ENCODE results near the gene CRYAB. TPM values are rescaled to one million over a fixed set of nuclear protein-coding genes. Genes with fewer than 3 reads are reported as not detected.

CRYAB gene
- total RNA-seq, 4 donors from 2014 or later: 295 to 1,416 (median 399) TPM

DNA sequence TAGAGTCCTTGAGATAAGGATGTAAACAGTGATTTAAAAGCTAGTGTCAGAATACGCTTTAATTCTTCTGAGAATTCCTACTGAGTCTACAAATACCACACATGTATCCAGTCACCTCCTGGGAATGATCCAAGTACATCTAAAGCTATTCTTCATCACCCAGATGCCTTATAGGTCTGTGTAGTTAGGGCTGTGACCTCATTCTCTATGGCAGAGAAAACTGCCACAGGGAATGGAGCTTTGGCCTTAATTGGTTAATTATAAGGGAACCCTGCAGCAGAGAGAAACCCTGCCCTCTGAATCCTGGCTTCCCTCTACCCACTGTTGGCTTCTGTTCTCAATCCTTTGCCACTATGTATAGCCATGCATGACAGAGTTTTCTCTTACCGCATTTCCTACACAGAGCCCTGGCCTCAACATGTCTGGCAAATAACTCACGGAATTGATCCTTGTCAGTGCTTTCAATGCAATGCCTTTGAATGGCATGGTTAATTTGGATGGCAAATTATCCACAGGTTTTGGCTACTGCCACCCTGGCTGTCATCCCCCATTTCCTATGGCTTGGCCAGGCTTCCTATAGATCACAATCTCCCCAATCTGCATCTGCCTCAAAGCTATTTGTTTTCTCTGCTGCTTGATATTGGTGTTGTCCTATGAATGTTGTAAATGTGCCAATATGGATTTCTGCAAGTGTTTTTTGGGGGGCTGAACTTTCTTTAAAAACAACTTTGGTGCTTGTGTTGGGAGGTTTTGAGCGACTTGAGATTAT lies 28.4 kb upstream of the CRYAB start:
- TF ChIP-seq, protein P1, sequence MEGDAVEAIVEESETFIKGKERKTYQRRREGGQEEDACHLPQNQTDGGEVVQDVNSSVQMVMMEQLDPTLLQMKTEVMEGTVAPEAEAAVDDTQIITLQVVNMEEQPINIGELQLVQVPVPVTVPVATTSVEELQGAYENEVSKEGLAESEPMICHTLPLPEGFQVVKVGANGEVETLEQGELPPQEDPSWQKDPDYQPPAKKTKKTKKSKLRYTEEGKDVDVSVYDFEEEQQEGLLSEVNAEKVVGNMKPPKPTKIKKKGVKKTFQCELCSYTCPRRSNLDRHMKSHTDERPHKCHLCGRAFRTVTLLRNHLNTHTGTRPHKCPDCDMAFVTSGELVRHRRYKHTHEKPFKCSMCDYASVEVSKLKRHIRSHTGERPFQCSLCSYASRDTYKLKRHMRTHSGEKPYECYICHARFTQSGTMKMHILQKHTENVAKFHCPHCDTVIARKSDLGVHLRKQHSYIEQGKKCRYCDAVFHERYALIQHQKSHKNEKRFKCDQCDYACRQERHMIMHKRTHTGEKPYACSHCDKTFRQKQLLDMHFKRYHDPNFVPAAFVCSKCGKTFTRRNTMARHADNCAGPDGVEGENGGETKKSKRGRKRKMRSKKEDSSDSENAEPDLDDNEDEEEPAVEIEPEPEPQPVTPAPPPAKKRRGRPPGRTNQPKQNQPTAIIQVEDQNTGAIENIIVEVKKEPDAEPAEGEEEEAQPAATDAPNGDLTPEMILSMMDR (IDR thresholded peaks at IDR 0.05; ENCODE audit: low read depth): no peak

DNA sequence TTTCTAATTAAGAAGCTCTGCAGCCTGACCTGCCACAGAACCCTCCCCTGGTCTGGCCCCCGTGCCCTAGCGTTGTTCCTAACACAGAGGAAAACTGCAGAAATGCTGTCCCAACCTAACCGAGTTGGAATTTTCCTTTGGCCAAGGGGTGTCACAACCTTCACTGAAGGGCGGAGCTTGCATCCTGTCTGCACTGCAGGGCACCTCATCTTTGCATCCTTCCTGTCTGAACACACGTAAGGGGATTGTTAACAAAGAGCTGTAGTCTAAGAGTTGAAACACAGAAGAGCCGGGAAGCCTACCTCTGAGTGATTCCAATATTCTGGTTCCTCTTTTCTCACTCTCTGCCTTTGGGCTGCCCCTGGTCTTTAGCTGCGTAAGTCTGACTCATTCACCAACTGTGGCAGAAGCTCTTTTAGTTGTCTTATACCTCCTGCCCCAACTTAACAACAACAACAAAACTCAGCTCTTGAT lies 27.2 kb upstream of the CRYAB start:
- TF ChIP-seq, protein P1 (IDR thresholded peaks at IDR 0.05; ENCODE audit: low read depth): no peak

DNA sequence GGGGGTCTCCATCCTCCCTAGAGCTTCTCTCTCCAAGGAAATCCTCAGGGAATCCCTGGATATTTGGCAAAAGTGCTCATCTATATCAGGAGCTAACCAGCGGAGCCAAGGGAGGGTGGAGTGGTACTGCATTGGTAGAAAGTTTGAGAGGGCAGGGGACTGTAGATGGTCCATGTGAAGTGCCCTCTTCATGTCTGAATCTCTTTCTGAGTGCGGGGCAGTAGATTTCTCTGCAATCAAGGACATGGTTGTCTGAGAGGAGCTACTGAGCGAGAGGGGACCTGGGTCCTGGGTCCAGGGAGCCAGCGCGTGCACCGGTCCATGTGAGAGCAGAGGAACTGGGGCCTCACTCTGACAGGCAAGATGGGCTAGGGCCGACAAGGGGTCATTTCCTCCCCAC lies 26.3 kb upstream of the CRYAB start:
- TF ChIP-seq, protein P1 (IDR thresholded peaks at IDR 0.05; ENCODE audit: low read depth): no peak

DNA sequence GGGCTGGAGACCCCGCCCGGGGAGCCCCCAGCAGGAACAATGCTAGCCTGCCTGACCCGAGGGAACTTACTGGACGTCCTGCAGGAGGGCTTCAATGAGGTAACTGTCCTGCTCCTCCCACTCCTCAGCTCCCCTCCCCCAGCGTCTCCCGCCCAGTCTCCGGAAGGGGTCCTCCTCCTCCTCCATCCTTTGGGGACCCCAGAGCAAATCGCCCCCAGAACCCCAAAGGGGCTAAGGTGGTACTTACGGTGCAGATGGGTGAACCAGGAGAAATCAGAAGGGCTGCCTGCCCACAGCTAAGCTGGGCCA lies 25.8 kb upstream of the CRYAB start:
- TF ChIP-seq, protein P1 (IDR thresholded peaks at IDR 0.05; ENCODE audit: low read depth): no peak

DNA sequence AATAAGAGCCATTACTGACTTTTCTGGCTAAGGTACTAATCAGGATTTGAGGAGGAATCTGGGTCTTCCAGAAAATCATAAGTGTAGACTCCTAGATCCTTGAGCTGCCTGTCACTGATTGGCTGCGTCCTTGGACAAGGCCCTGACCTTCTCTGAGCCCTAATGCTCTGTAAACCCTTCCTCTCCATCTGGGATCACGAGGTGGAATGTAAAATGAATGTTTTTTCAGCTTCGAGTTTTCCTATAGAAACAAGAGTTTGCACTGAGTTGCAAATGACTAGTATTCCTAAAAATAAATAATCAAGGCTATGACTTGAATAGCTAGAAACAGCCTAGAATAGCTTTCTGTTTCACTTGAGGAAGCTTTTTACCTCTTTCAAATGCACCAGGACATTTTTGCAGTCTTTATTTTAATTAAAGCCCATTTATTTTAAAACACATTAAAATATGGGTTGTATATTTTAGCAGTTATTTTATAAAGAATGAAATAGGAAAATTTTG lies 24.5 kb upstream of the CRYAB start:
- TF ChIP-seq, protein P1 (IDR thresholded peaks at IDR 0.05; ENCODE audit: low read depth): no peak

DNA sequence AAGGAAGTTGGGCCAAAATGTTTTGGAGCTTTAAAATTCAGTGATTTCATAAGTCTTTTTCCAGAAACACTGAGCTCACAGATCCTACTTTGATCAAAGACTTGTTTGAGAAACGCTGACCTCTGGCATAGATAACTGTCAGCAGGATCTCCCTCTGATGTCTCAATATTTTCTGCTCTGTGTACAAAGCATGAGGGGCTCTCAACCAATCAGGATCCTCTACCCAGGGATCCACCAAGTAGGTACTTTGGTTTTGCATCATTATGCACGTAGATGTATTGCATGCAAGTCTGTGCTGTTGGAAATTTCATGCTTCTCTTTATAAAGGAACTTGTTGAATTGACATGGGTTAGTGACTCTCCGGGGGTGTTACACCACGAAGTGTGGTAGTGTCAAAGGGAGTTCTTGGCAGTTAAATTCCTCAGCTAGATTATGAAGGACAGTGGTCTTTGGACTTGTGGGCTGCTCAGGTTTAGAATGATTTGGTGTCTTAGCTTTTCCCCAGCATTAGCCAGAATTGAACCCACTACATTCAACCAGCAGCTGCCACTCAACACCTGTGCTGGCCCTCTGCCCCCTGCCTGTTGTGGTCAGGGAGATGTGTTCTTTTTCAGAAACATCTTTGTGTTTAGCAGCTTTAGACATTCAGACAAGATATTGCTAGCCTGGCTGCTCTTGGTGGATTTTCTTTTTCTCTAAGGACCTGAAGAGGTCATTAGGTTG lies 23.9 kb upstream of the CRYAB start:
- TF ChIP-seq, protein P1 (IDR thresholded peaks at IDR 0.05; ENCODE audit: low read depth): no peak

DNA sequence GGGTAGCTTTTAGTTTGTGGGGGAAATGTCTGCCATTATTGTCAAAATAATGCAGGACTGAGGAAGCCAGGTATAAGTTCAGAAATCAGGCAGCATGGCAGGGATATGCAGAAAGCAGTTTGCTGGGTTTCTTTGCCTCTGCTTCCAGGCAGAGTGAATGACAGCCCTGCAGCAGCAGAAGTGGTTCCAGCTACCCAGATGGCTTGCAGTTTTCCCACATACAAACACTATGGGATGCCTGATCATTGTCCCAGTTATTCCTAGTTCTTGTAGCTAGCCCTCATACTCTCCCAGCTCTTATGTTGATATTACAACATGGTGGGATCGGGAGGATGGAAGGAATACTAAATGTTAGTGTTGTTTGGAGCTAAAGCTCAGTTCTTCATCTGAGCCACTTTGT lies 22.7 kb upstream of the CRYAB start:
- TF ChIP-seq, protein P1 (IDR thresholded peaks at IDR 0.05; ENCODE audit: low read depth): no peak

Measured in subcutaneous adipose tissue (tissue), 4 donors.